ENCODE results near the gene PCSK6.

PCSK6 gene

DNA sequence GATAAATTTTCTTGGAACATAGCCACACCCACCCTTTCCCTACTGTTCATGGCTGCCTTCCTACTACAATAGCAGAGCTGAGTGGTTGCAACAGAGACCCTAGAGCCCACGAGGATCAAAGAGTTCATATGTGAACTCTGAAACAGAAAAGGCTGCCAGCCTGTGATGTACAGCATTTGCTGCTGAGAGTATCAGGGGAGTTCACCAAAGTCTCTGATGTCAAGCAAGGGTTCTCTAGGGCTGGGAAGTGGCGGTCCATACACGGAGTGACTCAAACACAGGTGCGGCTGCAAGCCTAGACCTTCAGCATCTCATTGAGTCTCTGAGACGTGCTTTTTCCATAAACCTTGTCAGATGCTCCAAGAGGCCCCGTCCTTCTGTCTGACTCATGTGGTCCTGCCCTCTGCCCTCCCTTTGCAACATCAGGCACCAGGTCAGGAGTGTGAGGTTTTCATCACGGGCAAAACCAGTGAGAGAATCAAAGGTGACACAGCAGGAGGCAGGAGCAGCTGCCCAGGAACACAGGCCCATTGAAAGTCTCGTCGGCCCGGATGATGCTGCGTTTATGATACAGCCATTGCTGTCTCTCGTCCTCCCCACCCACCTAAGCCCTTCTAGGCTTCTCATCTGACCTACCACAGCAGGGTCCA lies 42.9 kb downstream of the PCSK6 start:
- no peak for DNase-seq (ENCODE audit: low read depth)

GRCh38 chr15:101445562-101446517 lies 43.7 kb downstream of the PCSK6 start:
- no peak for DNase-seq (ENCODE audit: low read depth)

DNA sequence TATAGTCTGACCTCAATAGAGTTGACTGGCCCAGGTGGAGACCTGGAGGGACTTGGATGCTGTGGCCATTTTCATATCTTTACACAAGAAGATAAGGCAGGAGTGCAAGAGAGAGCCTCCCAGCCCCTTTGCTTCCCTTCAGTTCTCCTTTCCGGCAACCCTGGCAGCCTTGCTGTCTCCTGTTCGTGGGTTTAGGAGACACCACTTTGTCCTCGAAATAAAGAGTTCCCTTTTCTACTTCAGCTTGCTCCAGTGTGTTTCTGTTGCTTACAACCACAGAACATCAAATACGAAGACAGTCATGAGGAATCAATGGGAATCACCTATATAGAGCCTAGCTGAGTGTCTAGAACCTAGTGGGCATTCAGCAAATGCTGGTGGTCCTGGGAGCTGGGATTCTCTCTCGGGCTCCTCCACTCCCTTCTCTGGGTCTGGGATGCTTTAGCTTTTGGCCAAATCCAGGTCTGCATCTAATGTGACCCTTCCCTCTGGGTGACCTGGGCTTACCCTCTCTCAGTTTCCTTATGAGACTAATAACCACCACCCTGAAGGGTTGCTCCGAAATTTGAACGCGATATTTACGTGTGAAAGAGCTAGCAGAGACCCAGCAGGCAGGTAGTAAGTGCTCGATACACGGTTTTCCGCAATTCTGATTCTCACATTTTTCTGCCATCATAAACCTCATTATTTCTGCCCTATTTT lies 44.5 kb downstream of the PCSK6 start:
- DNase-seq (ENCODE audit: low read depth): no peak

DNA sequence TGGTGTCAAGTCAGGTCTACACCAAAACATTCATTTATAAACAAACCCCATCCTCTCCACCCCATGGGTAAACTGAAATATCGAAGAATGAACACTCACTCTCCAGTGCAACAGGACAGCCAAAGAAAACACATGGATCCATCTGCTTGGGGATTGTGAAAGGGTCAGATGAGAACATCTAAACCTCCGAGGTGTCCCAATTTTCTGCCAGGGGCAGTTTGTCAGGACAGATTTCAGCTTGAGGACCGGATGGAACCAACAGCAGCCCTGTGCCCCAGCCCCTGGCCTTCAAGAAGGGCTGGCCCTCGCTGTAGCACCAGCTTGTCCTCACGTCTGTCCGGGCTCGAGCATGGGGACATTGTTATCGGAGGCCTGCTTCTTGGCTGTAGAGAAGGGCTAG lies 45.5 kb downstream of the PCSK6 start:
- no peak for DNase-seq (ENCODE audit: low read depth)

GRCh38 chr15:101442272-101442671 lies 47.2 kb downstream of the PCSK6 start:
- no peak for DNase-seq (ENCODE audit: low read depth)

GRCh38 chr15:101441696-101442095 lies 47.8 kb downstream of the PCSK6 start:
- no peak for DNase-seq (ENCODE audit: low read depth)

DNA sequence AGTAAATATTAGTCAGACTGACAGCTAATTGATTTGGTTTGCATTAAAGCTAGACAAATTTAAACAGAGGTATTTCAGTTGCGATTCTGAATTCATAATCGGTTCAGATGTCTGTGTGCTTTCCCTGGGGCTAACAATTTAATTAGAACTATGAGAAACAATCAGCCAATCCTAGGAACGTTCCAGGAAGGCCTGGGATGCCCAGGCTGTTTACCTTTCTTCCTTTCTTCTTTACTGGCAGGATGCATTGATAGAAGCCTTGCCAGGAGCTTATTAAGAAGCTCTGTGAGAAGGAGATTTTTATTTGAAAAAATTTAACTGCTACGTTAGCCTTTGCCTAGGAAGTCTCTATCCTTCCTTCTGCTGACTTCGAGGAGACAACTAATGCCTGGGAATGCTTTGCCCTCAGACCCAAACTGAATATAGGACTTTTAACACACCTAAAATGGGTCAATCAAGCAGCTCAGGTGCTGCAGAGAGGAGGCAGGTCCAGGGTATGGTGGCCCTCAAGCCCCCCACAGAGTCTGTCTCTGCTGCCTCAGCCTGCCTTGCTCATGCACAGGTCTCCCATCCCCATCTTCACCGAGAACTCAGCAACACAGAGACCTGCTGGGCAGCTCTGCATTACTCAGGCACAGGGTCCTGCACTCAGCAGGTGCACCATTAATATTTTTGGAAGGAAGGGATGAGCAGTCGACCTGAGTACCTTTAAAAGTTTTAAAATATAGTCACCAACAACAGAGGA lies 48.5 kb downstream of the PCSK6 start:
- DNase-seq (ENCODE audit: low read depth): no peak

DNA sequence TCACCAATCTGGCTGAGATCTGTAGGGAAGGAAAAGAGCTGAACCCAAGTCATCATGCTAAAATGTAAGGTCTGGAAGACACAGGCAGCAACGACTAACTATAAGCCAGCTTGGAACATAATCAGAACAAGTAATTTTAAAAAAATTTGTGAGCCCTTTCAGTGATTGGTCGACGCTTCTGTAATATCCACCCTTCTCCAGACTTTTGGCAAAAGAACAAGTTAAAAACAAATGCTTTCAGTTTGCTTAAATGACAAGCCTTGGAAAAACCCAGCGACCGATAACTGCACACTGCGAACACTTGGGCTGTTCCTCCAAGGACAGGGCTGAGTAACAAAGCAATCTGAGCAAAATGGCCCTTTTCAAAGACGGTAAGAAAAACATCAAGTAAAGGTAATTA lies 49.6 kb downstream of the PCSK6 start:
- DNase-seq (ENCODE audit: low read depth): no peak

DNA sequence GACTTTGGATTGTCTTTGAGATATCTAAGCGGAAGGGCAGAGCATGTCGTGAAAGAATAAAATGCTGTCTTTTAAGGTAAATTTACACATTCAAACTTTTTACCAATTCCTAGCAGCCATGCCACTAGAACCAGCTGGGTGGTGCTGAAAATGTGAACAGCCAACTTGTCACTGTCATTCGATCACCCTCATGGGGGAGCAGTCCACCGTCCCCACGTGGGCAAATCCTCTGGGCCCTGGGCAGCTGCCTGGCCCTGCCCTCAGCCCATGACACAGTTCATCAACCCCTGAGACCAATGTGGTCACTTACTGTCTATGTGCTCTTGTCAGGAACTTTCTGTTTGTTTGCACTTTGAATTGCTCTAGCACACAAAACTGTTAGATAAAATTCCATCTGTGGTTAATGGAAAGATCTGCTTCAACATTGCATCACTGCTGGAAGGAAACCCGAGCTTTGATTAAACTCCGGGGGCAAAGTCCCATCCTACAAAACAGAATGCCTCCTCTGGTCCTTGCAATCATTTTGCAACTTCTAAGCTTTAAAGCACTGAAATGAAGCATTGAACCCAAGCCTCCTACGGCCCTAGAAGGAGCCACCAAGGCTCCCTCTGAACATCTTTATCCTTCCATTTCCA lies 50.1 kb downstream of the PCSK6 start:
- DNase-seq (ENCODE audit: low read depth): no peak

DNA sequence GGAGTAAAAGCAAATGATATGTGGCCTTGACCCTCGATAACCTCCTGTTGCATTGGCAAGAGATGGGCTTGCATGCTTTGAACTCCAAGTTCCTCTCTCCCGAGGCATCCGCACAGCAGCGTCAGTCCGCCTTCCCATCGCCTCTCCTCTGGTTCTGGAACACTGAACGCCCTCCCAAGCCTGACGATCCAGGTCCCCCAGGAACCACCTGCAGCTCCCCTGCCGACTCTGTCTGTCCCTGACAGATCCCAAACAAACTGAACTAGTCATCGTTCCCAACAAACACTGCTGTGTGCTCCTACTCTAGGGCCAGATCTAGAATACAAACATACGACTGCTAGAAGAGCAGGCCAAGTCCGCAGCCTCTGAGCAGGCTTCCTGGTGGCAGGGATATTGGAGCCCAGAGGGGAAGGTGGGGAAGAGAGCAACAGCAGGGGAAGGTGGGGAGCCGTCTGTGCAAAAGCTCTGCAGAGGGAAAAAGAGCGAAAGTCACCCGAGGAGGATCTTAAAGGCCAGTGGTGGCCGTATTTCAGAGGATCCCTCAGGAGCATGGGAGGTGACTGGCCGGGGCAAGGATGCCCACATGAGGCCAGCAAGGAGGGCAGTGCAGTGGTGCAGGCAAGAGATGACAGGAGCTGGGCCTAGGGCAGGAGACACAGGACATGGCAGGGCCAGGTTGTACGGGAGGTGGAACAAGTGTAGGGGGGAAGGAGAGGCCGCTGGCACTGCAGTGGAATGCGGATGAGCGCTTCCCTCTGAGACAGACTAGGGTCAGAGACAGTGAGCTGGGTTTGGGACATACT lies 50.8 kb downstream of the PCSK6 start:
- no peak for DNase-seq (ENCODE audit: low read depth)

GRCh38 chr15:101437618-101438481 lies 51.7 kb downstream of the PCSK6 start:
- no peak for DNase-seq (ENCODE audit: low read depth)

DNA sequence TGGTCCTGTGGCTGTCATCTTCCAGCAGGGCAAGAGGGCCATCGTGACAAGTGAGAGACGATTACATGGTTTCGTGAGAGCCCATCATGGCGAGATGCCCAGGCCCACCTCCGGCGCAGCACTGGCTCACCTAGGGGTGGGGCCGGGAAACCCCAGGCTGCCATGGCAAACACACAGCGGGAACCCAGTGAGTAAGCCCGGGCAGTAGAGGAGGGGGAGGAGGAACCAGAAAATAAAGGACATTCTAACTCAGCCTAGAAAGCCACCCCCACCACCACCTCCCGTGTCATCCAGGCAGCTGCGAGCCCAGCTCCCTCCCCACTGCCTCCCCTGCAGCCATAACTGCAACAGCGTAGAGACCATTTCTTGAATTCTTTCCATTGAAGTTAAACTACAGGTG lies 52.3 kb downstream of the PCSK6 start:
- no peak for DNase-seq (ENCODE audit: low read depth)

DNA sequence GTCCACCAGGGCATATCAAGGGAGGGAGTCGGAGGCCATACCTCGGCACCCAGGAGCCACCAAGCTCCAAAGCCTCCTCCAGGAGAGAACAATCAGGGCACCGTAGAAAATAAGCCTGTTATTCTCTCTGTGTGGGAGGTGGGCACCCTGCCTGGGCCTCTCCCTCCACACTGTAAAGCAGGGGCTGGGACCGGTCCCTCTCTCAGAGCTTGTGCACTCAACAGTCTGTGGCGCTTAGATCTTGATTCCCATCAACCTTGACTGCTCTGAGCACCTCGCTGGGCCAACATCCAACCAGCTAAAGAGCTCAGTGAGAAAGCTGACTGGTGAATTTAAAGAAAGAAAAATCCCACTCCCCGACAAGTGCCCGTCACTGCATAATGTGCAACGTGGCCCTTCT lies 53.0 kb downstream of the PCSK6 start:
- no peak for DNase-seq (ENCODE audit: low read depth)

GRCh38 chr15:101435761-101436160 lies 53.7 kb downstream of the PCSK6 start:
- DNase-seq (ENCODE audit: low read depth): no peak

- DNase-seq (ENCODE audit: low read depth): no peak
Measured at GRCh38 chr15:101434032-101434920, 55.2 kb downstream of the PCSK6 start.

DNA sequence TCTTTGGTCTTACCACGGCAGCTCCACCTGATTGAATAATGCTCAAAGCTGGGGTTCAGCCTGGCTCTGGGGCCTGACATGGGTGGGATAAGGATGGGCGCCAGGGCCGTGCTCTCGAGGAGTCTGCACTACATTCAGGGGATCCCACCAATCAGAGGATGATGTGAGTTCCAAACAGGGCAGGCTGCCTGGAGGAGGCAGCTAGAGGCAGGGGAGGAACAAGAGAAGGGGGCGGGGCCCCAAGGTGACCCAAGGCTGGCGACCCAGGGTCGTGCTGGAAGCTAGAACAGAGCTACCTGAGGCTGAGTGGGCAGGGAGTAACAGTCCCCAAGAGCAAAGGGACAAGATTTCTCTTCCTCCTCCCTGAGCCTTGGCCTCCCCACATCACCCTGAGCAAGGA lies 56.1 kb downstream of the PCSK6 start:
- DNase-seq (ENCODE audit: low read depth): no peak

GRCh38 chr15:101432982-101433381 lies 56.5 kb downstream of the PCSK6 start:
- no peak for DNase-seq (ENCODE audit: low read depth)

GRCh38 chr15:101431748-101432147 lies 57.8 kb downstream of the PCSK6 start:
- no peak for DNase-seq (ENCODE audit: low read depth)

GRCh38 chr15:101431301-101431700 lies 58.2 kb downstream of the PCSK6 start:
- no peak for DNase-seq (ENCODE audit: low read depth)
